DMS79 treated with DMSO at 0.1 percent for 48 hours (cell line): ENCODE results near the gene LARP4B.

Experiments used
- DNase-seq: peaks from one replicate; lab custom pipeline; 2025; lab: John Stamatoyannopoulos, UW

LARP4B gene

GRCh38 chr10:924524-924859 is 7.0 kb downstream of the LARP4B start:
- DNase-seq: no peak

DNA sequence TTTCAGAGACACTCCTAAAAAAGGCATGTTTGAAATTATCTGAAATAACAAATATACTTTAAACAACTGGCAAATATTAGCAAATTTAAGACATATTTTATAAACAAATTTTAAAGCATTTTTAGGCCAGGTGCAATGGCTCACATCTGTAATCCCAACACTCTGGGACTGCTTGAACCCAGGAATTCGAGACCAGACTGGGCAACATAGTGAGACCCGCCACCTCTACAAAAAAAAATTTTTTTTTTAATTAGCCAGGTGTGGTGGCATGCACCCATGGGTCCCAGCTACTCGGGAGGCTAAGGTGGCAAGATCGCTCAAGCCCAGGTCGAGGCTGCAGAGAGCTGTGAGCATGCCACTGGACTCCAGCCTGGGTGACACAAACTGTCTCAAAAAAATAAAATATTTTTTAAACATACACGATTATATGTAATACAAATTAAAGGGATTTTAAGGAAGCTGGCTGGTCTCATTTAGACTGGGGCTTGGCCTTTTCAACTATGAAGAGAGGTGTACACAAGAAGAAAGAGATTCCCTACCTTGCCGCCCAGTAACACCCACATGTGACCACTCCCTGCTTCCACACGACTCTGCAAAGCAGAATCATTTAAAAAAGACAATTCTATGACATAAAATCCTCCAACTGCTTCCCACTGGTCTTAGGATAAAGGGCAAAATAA is 7.5 kb downstream of the LARP4B start:
- no peak for DNase-seq

GRCh38 chr10:921471-922414 is 9.8 kb downstream of the LARP4B start:
- no peak for DNase-seq

DNA sequence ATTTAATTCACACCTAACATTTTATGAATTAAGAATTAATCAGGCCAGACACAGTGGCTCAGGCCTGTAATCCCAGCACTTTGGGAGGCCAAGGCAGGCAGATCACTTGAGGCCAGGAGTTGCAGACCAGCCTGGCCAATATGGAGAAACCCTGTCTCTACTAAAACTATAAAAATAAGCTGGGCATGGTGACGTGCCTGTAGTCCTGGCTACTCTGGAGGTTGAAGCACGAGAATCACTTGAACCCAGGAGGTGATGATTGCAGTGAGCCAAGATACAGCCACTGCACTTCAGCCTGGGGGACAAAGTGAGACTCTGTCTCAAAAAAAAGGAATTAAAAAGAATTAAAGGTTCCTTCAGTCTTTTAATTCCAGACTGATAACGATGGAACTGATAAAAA is 11.1 kb downstream of the LARP4B start:
- DNase-seq: no peak

DNA sequence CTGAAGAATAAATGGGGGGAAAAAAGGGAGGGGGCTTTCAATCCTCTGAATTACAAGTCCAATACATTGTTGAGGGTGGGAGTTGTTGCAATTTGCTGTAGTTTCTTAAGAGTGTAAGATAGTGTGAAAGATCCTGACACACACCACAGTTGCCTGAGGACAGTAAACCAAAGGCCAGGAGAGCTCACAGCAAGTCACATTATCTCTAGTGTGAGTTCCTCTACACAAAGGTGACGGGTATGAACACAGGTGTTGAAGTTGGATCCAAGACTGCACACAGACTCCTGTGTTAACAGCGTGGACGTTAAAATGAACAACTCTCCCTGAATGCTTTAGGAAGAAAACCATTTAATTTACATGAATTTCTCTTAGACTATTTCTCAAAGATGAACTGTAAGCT is 12.0 kb downstream of the LARP4B start:
- no peak for DNase-seq

DNA sequence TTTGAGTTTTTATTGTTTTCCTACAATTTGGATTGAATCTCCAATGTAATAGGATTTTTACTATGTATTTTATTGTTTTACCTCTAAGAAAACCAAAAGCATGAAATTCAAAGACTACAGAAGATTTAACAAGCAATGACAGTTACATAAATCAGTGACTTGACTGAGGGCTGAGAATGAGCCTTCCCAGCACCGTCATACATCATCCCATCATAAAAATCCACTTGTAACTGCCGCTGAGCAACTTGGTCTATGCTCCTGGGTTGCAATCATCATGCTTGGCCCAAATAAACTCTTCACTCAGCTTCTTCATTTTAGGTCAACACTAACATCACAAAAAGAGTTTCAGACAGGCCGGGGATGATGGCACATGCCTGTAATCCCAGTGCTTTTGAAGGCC is 13.5 kb downstream of the LARP4B start:
- no peak for DNase-seq

- no peak for DNase-seq
These were observed 14.1 kb downstream of the LARP4B start for GRCh38 chr10:917416-917720.

GRCh38 chr10:916716-917415 is 14.6 kb downstream of the LARP4B start:
- DNase-seq: no peak

DNA sequence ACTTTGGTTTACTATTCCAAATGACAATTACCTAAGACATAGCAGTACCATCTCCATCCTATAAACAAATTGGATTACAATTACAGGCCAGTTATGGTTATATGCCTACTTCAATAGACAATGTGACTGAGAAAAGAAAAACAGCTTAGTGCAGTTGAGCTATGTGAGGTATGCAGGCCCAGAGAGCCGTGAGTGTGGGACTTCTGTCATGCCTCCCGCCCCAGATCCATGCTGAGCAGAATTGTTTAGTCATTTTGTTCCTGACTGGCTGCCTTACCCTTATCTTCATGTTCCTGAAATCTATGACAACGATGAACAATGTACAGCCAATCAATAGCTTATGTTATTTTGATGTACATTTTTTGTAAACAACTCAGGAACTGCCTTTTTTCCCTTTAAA is 21.7 kb downstream of the LARP4B start:
- no peak for DNase-seq

DNA sequence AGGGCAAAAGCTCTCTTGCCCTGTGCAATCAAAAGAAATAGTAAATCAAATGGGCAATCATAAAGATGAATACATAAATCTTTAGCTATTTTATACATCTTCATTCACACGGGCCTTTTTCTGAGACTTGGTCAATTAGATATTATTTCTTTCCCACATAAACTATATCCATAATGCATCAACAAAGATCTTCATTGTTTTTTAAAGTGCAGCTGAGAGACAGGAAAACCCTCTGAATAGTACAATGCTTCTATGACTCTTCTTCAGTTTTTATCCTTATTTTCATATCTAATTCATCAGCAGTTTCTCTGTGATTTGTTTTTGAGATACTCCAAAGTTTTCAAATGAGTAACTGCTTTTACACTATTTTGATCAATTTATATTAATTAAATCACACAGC is 25.5 kb downstream of the LARP4B start:
- no peak for DNase-seq

GRCh38 chr10:905503-905902 is 26.0 kb downstream of the LARP4B start:
- DNase-seq: no peak

GRCh38 chr10:904403-904802 is 27.1 kb downstream of the LARP4B start:
- DNase-seq: no peak

DNA sequence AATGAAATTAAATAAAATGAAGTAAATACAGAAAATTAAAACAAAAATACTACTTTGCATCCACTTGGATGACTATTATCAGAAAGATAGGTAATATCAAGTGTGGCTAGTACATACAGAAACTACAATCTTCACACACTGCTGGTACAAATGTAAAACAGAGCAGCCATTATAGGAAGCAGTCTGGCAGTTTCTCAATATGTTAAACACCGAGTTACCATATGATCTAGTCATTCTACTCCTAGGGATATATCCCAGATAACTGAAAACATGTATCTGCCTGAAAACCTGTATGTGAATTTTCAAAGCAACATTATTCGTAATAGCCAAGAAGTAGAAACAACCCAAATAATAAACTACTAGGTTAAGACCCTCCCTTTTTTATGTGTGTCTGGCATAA is 33.4 kb downstream of the LARP4B start:
- no peak for DNase-seq

- DNase-seq: no peak
These were observed 34.5 kb downstream of the LARP4B start for GRCh38 chr10:896982-897381.

DNA sequence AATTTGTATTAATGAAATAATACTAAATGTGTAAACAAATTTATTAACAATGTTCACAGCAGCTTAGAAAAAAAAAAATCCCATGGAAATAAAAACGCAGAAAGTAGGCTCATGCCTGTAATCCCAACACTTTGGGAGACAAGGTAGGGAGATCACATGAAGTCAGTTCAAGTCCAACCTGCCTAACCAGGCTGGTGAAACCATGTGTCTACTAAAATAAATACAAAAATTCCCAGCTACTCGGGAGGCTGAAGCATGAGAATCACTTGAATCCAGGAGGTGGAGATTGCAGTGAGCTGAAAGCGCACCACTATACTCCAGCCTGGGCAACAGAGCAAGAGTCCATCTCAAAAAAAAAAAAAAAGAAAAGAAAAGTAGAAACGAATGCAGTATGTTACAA is 36.2 kb downstream of the LARP4B start:
- no peak for DNase-seq

GRCh38 chr10:878895-879294 is 52.6 kb downstream of the LARP4B start:
- DNase-seq: no peak

GRCh38 chr10:878333-878759 is 53.2 kb downstream of the LARP4B start:
- no peak for DNase-seq

GRCh38 chr10:876438-876837 is 55.1 kb downstream of the LARP4B start:
- DNase-seq: no peak

DNA sequence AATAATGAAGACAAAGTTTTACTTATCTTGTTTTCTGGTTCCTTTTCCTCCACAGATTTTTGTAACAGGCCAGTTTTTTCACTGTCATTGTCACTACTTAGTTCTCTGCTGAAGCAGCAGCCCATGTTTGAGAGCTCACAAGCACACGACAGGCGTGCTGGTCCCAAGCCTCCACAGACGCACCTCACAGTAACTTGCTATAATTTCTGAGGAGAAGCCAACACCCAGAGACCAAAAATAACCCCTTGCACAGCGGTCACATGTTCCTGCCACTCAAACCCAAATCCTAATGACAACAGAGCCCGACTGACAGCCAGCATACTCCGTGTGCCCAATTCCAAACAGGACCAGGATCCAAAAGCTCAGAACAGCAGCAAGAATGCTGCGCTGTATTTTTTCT is 58.5 kb downstream of the LARP4B start:
- DNase-seq: no peak

DNA sequence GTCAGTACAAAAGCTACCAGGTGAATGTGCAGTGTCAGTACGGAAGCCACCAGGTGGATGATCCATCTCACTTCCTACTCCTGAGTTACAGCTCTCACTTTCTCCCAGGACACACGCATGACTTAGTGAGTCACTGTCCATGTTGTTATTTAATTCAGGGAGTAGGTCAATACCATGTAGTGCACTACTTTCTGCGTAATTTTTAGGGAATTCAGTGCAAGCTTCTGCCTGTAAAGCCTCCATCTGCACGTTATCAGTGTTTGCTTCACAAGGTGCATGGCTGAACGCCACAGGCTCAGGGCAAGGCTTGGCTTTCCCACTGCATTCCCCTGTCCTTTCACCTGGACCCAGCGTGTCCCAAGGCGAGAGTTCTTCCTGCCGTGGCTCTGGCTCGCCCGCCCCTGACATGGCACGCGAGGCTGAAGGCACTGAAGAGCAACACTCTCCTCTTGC is 59.5 kb downstream of the LARP4B start:
- DNase-seq: no peak

GRCh38 chr10:870564-871166 is 60.8 kb downstream of the LARP4B start:
- DNase-seq: no peak

GRCh38 chr10:869171-869570 is 62.3 kb downstream of the LARP4B start:
- no peak for DNase-seq

GRCh38 chr10:867807-868206 is 63.7 kb downstream of the LARP4B start:
- DNase-seq: no peak
